ENCODE data around the gene NUP210L. TPM values are rescaled to one million over a fixed set of nuclear protein-coding genes. Genes with fewer than 3 reads are reported as not detected.

Gene NUP210L
- total and polyA plus RNA-seq, 9 of the 15 experiments (the other 6 are each of a cell fraction or from before 2014, with no cell fraction given) = 0.01 to 0.04 TPM; not detected in 7

DNA sequence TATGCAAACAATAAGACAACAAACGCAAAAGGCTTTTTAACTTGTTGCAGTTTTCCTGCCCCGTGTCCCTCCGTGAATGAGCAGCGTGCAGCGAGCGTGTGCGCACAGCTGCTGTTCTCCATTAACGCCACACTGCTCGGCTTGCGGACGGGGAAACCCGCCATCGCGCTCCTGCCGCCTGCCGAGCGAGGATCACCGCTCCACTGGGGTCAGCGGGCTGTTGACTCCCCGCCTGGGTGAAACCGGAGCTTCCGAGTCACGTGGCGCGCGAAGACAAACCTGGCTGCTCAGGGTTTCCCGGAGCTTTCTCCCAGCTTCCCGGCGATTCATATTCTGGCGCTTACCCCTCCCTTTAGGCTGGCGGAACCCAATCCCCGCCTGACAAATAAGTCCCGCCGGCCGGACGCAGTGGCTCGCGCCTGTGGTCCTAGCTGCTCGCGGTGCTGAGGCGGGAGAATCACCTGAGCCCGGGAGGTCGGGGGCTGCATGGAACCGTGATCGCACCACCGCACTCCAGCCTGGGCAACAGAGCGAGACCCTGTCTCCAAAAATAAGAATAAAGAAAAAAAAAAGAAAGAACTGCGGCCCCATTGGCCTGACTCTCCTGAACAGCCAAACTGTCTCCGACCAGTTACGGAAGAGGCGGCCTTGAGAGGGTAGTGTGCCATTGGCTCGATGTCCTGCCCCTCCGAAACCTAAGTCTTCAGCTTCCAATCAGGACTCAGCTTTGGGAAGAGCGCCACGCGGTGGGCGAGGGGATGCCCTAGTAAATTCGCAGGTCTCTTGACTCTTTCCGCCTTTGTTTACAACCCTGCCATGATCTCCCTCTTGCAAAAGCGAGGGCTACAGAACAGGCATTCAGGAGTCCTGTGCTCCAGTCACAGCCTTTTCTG, 187.5 kb downstream of the NUP210L start, which contains the start of gene CREB3L4 (continued):
- TF ChIP-seq, protein P1, sequence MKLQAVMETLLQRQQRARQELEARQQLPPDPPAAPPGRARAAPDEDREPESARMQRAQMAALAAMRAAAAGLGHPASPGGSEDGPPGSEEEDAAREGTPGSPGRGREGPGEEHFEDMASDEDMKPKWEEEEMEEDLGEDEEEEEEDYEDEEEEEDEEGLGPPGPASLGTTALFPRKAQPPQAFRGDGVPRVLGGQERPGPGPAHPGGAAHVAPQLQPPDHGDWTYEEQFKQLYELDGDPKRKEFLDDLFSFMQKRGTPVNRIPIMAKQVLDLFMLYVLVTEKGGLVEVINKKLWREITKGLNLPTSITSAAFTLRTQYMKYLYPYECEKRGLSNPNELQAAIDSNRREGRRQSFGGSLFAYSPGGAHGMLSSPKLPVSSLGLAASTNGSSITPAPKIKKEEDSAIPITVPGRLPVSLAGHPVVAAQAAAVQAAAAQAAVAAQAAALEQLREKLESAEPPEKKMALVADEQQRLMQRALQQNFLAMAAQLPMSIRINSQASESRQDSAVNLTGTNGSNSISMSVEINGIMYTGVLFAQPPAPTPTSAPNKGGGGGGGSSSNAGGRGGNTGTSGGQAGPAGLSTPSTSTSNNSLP (IDR thresholded peaks at IDR 0.05; ENCODE audit: borderline replicate concordance, low read depth, low read length) = no peak
- peak; percentile 96 for TF ChIP-seq POLR2G (IDR thresholded peaks at IDR 0.05; ENCODE audit: low read depth, low read length)
- no peak for TF ChIP-seq GTF2E2 (tag; IDR thresholded peaks at IDR 0.05)
- TF ChIP-seq, protein P2, sequence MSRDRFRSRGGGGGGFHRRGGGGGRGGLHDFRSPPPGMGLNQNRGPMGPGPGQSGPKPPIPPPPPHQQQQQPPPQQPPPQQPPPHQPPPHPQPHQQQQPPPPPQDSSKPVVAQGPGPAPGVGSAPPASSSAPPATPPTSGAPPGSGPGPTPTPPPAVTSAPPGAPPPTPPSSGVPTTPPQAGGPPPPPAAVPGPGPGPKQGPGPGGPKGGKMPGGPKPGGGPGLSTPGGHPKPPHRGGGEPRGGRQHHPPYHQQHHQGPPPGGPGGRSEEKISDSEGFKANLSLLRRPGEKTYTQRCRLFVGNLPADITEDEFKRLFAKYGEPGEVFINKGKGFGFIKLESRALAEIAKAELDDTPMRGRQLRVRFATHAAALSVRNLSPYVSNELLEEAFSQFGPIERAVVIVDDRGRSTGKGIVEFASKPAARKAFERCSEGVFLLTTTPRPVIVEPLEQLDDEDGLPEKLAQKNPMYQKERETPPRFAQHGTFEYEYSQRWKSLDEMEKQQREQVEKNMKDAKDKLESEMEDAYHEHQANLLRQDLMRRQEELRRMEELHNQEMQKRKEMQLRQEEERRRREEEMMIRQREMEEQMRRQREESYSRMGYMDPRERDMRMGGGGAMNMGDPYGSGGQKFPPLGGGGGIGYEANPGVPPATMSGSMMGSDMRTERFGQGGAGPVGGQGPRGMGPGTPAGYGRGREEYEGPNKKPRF (IDR thresholded peaks at IDR 0.05; ENCODE audit: low read depth, low read length) = no peak
- no peak for TF ChIP-seq MCM7 (IDR thresholded peaks at IDR 0.05)
- TF ChIP-seq, protein P3, sequence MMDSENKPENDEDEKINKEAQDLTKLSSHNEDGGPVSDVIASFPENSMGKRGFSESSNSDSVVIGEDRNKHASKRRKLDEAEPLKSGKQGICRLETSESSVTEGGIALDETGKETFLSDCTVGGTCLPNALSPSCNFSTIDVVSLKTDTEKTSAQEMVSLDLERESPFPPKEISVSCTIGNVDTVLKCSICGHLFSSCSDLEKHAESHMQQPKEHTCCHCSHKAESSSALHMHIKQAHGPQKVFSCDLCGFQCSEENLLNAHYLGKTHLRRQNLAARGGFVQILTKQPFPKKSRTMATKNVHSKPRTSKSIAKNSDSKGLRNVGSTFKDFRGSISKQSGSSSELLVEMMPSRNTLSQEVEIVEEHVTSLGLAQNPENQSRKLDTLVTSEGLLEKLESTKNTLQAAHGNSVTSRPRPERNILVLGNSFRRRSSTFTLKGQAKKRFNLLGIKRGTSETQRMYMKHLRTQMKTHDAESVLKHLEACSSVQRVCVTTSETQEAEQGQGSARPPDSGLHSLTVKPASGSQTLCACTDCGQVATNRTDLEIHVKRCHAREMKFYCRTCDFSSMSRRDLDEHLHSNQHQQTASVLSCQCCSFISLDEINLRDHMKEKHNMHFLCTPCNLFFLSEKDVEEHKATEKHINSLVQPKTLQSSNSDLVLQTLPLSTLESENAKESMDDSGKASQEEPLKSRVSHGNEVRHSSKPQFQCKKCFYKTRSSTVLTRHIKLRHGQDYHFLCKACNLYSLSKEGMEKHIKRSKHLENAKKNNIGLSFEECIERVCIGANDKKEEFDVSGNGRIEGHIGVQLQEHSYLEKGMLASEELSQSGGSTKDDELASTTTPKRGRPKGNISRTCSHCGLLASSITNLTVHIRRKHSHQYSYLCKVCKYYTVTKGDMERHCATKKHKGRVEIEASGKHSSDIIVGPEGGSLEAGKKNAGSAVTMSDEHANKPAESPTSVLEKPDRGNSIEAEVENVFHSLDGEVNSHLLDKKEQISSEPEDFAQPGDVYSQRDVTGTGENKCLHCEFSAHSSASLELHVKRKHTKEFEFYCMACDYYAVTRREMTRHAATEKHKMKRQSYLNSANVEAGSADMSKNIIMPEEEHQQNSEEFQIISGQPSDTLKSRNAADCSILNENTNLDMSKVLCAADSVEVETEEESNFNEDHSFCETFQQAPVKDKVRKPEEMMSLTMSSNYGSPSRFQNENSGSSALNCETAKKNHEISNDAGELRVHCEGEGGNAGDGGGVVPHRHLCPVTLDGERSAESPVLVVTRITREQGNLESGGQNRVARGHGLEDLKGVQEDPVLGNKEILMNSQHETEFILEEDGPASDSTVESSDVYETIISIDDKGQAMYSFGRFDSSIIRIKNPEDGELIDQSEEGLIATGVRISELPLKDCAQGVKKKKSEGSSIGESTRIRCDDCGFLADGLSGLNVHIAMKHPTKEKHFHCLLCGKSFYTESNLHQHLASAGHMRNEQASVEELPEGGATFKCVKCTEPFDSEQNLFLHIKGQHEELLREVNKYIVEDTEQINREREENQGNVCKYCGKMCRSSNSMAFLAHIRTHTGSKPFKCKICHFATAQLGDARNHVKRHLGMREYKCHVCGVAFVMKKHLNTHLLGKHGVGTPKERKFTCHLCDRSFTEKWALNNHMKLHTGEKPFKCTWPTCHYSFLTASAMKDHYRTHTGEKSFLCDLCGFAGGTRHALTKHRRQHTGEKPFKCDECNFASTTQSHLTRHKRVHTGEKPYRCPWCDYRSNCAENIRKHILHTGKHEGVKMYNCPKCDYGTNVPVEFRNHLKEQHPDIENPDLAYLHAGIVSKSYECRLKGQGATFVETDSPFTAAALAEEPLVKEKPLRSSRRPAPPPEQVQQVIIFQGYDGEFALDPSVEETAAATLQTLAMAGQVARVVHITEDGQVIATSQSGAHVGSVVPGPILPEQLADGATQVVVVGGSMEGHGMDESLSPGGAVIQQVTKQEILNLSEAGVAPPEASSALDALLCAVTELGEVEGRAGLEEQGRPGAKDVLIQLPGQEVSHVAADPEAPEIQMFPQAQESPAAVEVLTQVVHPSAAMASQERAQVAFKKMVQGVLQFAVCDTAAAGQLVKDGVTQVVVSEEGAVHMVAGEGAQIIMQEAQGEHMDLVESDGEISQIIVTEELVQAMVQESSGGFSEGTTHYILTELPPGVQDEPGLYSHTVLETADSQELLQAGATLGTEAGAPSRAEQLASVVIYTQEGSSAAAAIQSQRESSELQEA (IDR thresholded peaks at IDR 0.05; ENCODE audit: low read depth) = no peak
- no peak for TF ChIP-seq ZFP30 (CRISPR knock-in tag; IDR thresholded peaks at IDR 0.05; ENCODE audit: borderline replicate concordance)
- no peak for TF ChIP-seq MEF2D (tag; conservative IDR thresholded peaks at IDR 0.05; ENCODE audit: low read depth)
- no peak for TF ChIP-seq PHTF2 (CRISPR knock-in tag; IDR thresholded peaks at IDR 0.05)
- no peak for TF ChIP-seq GTF2A2 (tag; IDR thresholded peaks at IDR 0.05)
- TF ChIP-seq RAD51 (IDR thresholded peaks at IDR 0.05; ENCODE audit: borderline replicate concordance, low read depth) = peak; percentile 93
- no peak for TF ChIP-seq TCFL5 (CRISPR knock-in tag; conservative IDR thresholded peaks at IDR 0.05)
- TF ChIP-seq ZNF766 (CRISPR knock-in tag; conservative IDR thresholded peaks at IDR 0.05) = no peak
- no peak for TF ChIP-seq CEBPG (CRISPR knock-in tag; IDR thresholded peaks at IDR 0.05)
- TF ChIP-seq CEBPG (tag; conservative IDR thresholded peaks at IDR 0.05 in 1 of 2, IDR thresholded peaks at IDR 0.05 in 1 of 2) = no peak
- TF ChIP-seq MCM3 (IDR thresholded peaks at IDR 0.05) = no peak

Measured in K562 (cell line).